Body of pancreas (tissue), 4 donors: ENCODE results near the gene TBC1D8B. TPM values are rescaled to one million over a fixed set of nuclear protein-coding genes. Genes with fewer than 3 reads are reported as not detected.
"Not testable (repeated sequence)": the region's sequence is repeated elsewhere in the genome, so short reads cannot be mapped to it uniquely, and the experiment has no call there.

Experiments
- ATAC-seq: fragments of 150-250 bp; one replicate; pipeline ENCODE4 v1.9.1; 2016
- DNase-seq, 4 donors: peaks; one replicate each; pipeline ENCODE4 v3.0.0-alpha.2; 2019
- H3K27ac ChIP-seq, 4 donors: fragments of 200-600 bp; sonication (generic); 1 replicate in 3 of 4; 2 replicates in 1 of 4; pipeline versions ENCODE4 v1.5.1 to v1.6.1; 2016 to 2019; ENCODE audit warnings: mild to moderate bottlenecking in 1 of 4, mixed read lengths in 1 of 4, moderate library complexity in 1 of 4
- H3K27me3 ChIP-seq, 2 donors: fragments of 200-600 bp; sonication (generic); one replicate each; pipeline ENCODE4 v1.6.0; 2016; ENCODE audit warnings: mild to moderate bottlenecking in 1 of 2
- H3K36me3 ChIP-seq, 2 donors: fragments of 200-600 bp; sonication (generic); replicated peaks in 1 of 2; 2 replicates each; pipeline ENCODE4 v1.5.1; 2016; ENCODE audit warnings: low read depth in 2 of 2; ENCODE audit not compliant: insufficient read depth in 1 of 2
- H3K4me1 ChIP-seq: fragments of 200-600 bp; sonication (generic); one replicate; pipeline ENCODE4 v1.6.0; 2016
- H3K4me3 ChIP-seq, 2 donors: fragments of 200-600 bp; sonication (generic); 1 replicate in 1 of 2; 2 replicates in 1 of 2; pipeline ENCODE4 v1.5.1; 2016 to 2019
- H3K9me3 ChIP-seq, 3 donors: fragments of 200-600 bp; sonication (generic); 1 replicate in 2 of 3; 2 replicates in 1 of 3; pipeline ENCODE4 v1.5.1; 2016
- POLR2A ChIP-seq, 3 donors: fragments of 450-650 bp; IDR thresholded peaks; one replicate each; pipeline ENCODE4 v1.6.1; 2016; ENCODE audit warnings: antibody characterized with exemption in 3 of 3, mild to moderate bottlenecking in 2 of 3
- WGBS, 2 donors: methylation state at CpG; one replicate each; pipeline ENCODE4 v1.1.5; 2017; 5-methylcytosine and 5-hydroxymethylcytosine counted together
- intact Hi-C: fragments of 100-400 bp; cut with DNase I; formaldehyde crosslinking; loops from one replicate; pipeline ENCODE4 v1.15.1; 2023
- total RNA-seq, 2 donors: library from RNA; depleted of rRNA; stranded (reverse); fragments of >200 nt; gene quantifications; one replicate each; pipeline ENCODE4 v1.1.0, GENCODE V29; 2016
- TF ChIP-seq, protein P1 (sequence below), 7 experiments: fragments of 450-650 bp in 4 of 7; fragments of 200-600 bp in 3 of 7; sonication (generic) in 3 of 7; IDR thresholded peaks; one replicate each; pipeline ENCODE4 v1.5.1; 2016 to 2019; ENCODE audit warnings: antibody characterized with exemption in 7 of 7

TBC1D8B gene
- total RNA-seq, 2 donors from 2014 or later = 10.6 to 14.5 TPM

DNA sequence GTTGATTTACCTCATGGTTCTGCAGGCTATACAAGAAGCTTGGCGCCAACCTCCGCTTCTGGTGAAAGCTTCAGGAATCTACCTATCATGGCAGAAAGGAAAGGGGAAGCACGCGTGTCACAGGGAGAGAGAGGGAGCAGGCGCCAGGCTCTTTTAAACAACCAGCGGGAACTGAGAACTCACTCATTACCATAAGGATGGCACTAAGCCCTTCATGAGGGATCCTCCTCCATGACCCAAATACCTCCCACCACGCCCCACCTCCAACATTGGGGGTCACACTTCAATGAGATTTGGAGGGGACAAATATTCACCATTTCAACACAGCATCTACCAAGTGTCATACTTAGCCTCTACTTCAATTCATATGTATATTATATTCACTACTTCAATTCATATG, 18.8 kb upstream of the TBC1D8B start:
- Histone ChIP-seq H3K9me3 (no peaks in the 10 kb centered on the region), H3K4me3 (no peak overlapping the region), H3K4me1 (peaks cover 15% of the 10 kb centered on the region), H3K27ac (no peak overlapping the region), H3K36me3 (no peaks in the 10 kb centered on the region), H3K27me3 (no peaks in the 10 kb centered on the region)
- intact Hi-C loops = no loop called here
- no peak for TF ChIP-seq POLR2A (IDR thresholded peaks at IDR 0.05)
- TF ChIP-seq, protein P1, sequence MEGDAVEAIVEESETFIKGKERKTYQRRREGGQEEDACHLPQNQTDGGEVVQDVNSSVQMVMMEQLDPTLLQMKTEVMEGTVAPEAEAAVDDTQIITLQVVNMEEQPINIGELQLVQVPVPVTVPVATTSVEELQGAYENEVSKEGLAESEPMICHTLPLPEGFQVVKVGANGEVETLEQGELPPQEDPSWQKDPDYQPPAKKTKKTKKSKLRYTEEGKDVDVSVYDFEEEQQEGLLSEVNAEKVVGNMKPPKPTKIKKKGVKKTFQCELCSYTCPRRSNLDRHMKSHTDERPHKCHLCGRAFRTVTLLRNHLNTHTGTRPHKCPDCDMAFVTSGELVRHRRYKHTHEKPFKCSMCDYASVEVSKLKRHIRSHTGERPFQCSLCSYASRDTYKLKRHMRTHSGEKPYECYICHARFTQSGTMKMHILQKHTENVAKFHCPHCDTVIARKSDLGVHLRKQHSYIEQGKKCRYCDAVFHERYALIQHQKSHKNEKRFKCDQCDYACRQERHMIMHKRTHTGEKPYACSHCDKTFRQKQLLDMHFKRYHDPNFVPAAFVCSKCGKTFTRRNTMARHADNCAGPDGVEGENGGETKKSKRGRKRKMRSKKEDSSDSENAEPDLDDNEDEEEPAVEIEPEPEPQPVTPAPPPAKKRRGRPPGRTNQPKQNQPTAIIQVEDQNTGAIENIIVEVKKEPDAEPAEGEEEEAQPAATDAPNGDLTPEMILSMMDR (IDR thresholded peaks at IDR 0.05) = no peak
- ATAC-seq = no peak
- no peak for DNase-seq
- 80 to 90% methylated on average over 7 of the region's 7 CpGs for WGBS, 2 donors

DNA sequence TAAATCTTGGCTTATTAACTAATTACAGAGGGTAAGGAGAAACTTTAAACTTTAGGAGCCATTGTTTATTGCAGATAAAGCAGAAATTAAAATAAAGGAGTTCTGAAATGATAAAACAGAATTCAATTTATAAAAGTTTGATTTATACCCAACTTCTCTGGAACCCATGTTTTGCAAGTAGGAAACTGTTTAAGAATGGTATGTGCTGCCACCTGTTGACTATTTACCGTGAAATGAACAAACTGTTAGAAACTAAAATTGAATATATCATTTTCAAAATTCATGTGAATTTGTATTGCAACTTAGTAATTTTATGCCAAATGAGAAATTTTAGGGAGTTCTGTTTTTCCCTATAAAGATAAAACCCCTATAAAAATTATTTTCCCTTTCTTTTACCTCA, 11.0 kb upstream of the TBC1D8B start:
- Histone ChIP-seq H3K9me3 (no peaks in the 10 kb centered on the region), H3K36me3 (no peaks in the 10 kb centered on the region), H3K4me1 (no peaks in the 10 kb centered on the region), H3K27me3 (no peaks in the 10 kb centered on the region), H3K4me3 (no peak overlapping the region), H3K27ac (no peak overlapping the region)
- TF ChIP-seq, protein P1 (IDR thresholded peaks at IDR 0.05) = peak in 4 of 7 experiments; percentile 19 to 42 (median 36)
- no peak for TF ChIP-seq POLR2A (IDR thresholded peaks at IDR 0.05)
- 0 to 5% methylated on average over 1 of the region's 1 CpG for WGBS, 2 donors
- intact Hi-C loops = no loop called here
- ATAC-seq (no peak), DNase-seq (no peak)

DNA sequence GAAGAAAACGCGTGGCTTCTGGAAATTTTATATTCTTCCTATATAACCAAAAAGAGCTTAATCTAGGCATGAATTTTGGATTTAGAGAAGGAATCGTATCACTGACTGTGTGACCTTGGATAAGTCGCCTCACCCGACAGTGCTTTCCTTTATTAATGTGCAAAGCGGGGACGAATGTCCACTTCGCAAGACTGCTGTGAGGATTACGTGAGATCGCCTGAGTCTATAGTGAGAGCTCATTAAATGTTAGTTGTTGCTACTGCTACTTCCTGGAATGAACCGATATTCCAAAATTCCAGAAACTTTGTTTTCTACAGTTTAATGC, 448 bp upstream of the TBC1D8B start:
- peak overlapping the region; percentile 24 to 93 (median 59) for H3K27ac ChIP-seq
- DNase-seq (peak in 3 of 4 donors; percentile 10 to 16 (median 15)), ATAC-seq (peak; percentile 56)
- intact Hi-C loops = no loop called here
- 0 to 3% methylated on average over 2 to 11 of the region's 11 CpGs for WGBS, 2 donors
- H3K9me3 ChIP-seq = no peaks in the 10 kb centered on the region
- peak overlapping the region in 1 of 2 donors; percentile 15 for H3K4me3 ChIP-seq
- H3K27me3 ChIP-seq = no peaks in the 10 kb centered on the region
- H3K36me3 ChIP-seq = no peaks in the 10 kb centered on the region
- TF ChIP-seq POLR2A (IDR thresholded peaks at IDR 0.05) = no peak
- H3K4me1 ChIP-seq = peaks cover 8% of the 10 kb centered on the region

DNA sequence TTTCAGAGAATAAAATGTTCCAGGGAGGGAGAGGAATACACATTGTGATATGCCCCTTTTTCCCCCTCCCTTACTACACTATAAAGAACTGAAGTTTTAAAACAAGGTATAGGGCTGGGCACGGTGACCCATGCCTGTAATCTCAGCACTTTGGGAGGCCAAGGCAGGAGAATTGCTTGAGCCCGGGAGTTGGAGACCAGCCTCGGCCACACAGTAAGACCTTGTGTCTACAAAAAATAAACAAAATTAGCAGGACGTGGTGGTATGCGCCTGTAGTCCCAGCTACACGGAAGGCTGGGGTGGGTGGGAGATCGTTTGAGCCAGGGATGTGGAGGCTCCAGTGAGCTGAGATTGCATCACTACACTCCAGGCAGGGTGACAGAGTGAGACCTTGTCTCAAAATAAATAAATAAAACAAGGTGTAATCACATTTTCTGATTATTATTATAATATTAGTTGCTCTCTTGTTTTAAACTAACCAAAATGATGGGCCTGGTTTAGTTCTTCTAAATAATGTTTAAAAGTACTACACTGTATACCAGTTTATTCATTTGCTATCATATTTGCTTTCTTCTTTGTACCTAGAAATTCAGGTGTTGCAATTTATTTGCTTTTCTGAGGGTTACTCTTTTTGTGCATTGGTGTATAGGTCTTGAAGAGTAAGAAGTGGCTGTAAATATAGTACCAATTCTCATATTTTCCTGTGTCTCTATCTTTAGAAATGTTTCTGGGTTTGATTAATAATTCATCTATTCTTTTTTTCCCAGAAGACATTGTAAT, 8.8 kb downstream of the TBC1D8B start:
- intact Hi-C loops = no loop called here
- TF ChIP-seq POLR2A (IDR thresholded peaks at IDR 0.05) = no peak
- TF ChIP-seq, protein P1 (IDR thresholded peaks at IDR 0.05) = no peak
- ATAC-seq (no peak), DNase-seq (no peak)
- WGBS, 2 donors = 61 to 69% methylated on average over 6 to 7 of the region's 7 CpGs
- Histone ChIP-seq H3K4me3 (no peak overlapping the region), H3K9me3 (no peaks in the 10 kb centered on the region), H3K27ac (no peak overlapping the region), H3K4me1 (no peaks in the 10 kb centered on the region), H3K36me3 (no peaks in the 10 kb centered on the region), H3K27me3 (no peaks in the 10 kb centered on the region)

DNA sequence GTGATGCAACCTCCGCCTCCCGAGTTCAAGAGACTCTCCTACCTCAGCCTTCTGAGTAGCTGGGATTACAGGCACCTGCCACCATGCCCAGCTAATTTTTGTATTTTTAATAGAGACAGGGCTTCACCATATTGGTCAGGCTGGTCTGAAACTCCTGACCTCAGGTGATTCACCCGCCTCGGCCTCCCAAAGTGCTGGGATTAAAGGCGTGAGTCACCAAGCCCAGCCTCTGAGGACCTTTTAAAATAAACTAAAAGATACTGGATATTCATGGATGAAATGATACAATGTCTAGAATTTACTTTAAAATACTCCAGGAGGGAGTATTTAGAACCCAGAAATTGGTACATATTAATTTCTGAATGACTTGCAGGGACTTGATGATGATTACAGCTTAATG, 10.5 kb downstream of the TBC1D8B start:
- H3K4me1 ChIP-seq, H3K4me3 ChIP-seq, DNase-seq, ATAC-seq, intact Hi-C loops, H3K36me3 ChIP-seq, H3K27me3 ChIP-seq, H3K27ac ChIP-seq, H3K9me3 ChIP-seq: not testable (repeated sequence)
- 96 to 97% methylated on average over 3 to 5 of the region's 5 CpGs for WGBS, 2 donors

DNA sequence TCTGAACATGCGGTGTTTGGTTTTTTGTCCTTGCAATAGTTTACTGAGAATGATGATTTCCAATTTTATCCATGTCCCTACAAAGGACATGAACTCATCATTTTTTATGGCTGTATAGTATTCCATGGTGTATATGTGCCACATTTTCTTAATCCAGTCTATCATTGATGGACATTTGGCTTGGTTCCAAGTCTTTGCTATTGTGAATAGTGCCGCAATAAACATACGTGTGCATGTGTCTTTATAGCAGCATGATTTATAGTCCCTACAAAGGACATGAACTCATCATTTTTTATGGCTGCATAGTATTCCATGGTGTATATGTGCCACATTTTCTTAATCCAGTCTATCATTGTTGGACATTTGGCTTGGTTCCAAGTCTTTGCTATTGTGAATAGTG, 11.6 kb downstream of the TBC1D8B start:
- H3K36me3 ChIP-seq, H3K27ac ChIP-seq, H3K4me1 ChIP-seq, ATAC-seq, H3K4me3 ChIP-seq, H3K27me3 ChIP-seq, DNase-seq, H3K9me3 ChIP-seq, intact Hi-C loops: not testable (repeated sequence)
- WGBS, 2 donors = 100% methylated on average over 2 to 3 of the region's 3 CpGs
